ENCODE results near the gene GULP1. TPM values are rescaled to one million over a fixed set of nuclear protein-coding genes. Genes with fewer than 3 reads are reported as not detected.

GULP1 gene
- total RNA-seq, 1 experiment from 2014 or later: 76.0 TPM

GRCh38 chr2:188471166-188471565 lies 179.5 kb downstream of the GULP1 start:
- no peak for TF ChIP-seq POLR2A (IDR thresholded peaks at IDR 0.05; ENCODE audit: borderline replicate concordance, extremely low read depth, insufficient read depth, insufficient read length)
- no peak for TF ChIP-seq ZBTB33 (IDR thresholded peaks at IDR 0.05; ENCODE audit: extremely low read depth, insufficient replicate concordance, low read length)
- no peak for TF ChIP-seq POLR2AphosphoS5 (IDR thresholded peaks at IDR 0.05; ENCODE audit: low read depth, low read length)
- TF ChIP-seq YY1 (IDR thresholded peaks at IDR 0.05; ENCODE audit: extremely low read depth, insufficient replicate concordance, low read depth, low read length): no peak
- TF ChIP-seq EZH2phosphoT487 (IDR thresholded peaks at IDR 0.05; ENCODE audit: borderline replicate concordance): no peak
- no peak for TF ChIP-seq TCF7L2 (IDR thresholded peaks at IDR 0.05; ENCODE audit: borderline replicate concordance, extremely low read depth, insufficient read depth, insufficient read length)
- TF ChIP-seq MAX (IDR thresholded peaks at IDR 0.05): no peak
- intact Hi-C loops (cut with micrococcal nuclease): no loop called here
- ATAC-seq: no peak
- no peak overlapping the region for H3K4me2 ChIP-seq (ENCODE audit: low read length)
- H3K79me2 ChIP-seq (ENCODE audit: insufficient read depth, low read length): peaks cover 32% of the 10 kb centered on the region
- no peak overlapping the region for H3K4me3 ChIP-seq (replicated peaks in 1 of 2; ENCODE audit: low read depth in 1 of 2, low read length in 2 of 2)
- no peaks in the 10 kb centered on the region for H3K9me2 ChIP-seq (ENCODE audit: insufficient read depth)
- no peaks in the 10 kb centered on the region for H3K27me3 ChIP-seq (ENCODE audit: insufficient read depth, low read length)
- no peak overlapping the region for H3K9ac ChIP-seq (ENCODE audit: low read length)
- BruUV-seq (replicated peaks): no TSS peak
- H4K20me1 ChIP-seq (ENCODE audit: insufficient read depth): no peaks in the 10 kb centered on the region
- ChIA-PET RAD21 (ENCODE audit: low non-redundant PET in 1 of 2, low total read pairs in 2 of 2, uncharacterized antibody in 2 of 2, unreplicated experiment in 2 of 2) (no interaction called here), CTCF (no interaction called here), POLR2A (no interaction called here)
- H3K36me3 ChIP-seq (ENCODE audit: control insufficient read depth in 1 of 2, insufficient read depth in 2 of 2, low read length in 2 of 2): no peaks in the 10 kb centered on the region
- no peak for DNase-seq (ENCODE audit: low read depth, low spot score)
- 0 out of 4 replicates have a peak, but pooled peaks cover 0 to 5% of the 10 kb centered on the region in 2 experiments for H3K9me3 ChIP-seq (ENCODE audit: control insufficient read depth in 1 of 2, insufficient read depth in 1 of 2, low read depth in 1 of 2, low read length in 2 of 2)
- H3K4me1 ChIP-seq (ENCODE audit: control insufficient read depth in 1 of 2, insufficient read depth in 2 of 2, low read length in 2 of 2): peaks cover 12 to 15% of the 10 kb centered on the region in 2 experiments
- no peak overlapping the region for H2AFZ ChIP-seq (ENCODE audit: low read depth, low read length, poor library complexity, severe bottlenecking)
- H3K27ac ChIP-seq (ENCODE audit: low read depth, low read length): no peak overlapping the region
